ENCODE data around the gene MOB2.

Gene MOB2

GRCh38 chr11:1444321-1444720, 42.3 kb downstream of the MOB2 start:
- no peak for TF ChIP-seq CTCF (IDR thresholded peaks at IDR 0.05)
- H3K4me3 ChIP-seq (ENCODE audit: low read depth, low read length) = no peak overlapping the region
- H3K9ac ChIP-seq = no peak overlapping the region
- H3K9me3 ChIP-seq (ENCODE audit: control insufficient read depth, low read length) = no peaks in the 10 kb centered on the region
- H3K27ac ChIP-seq = no peak overlapping the region
- no peaks in the 10 kb centered on the region for H3K4me1 ChIP-seq
- H3K4me2 ChIP-seq (ENCODE audit: low read length) = no peak overlapping the region
- no peaks in the 10 kb centered on the region for H3K36me3 ChIP-seq (ENCODE audit: control insufficient read depth, insufficient read depth, low read length)
- no peak overlapping the region for H2AFZ ChIP-seq
- H3K27me3 ChIP-seq (ENCODE audit: control insufficient read depth, insufficient read depth, low read length) = no peaks in the 10 kb centered on the region
- H3K79me2 ChIP-seq = no peaks in the 10 kb centered on the region

DNA sequence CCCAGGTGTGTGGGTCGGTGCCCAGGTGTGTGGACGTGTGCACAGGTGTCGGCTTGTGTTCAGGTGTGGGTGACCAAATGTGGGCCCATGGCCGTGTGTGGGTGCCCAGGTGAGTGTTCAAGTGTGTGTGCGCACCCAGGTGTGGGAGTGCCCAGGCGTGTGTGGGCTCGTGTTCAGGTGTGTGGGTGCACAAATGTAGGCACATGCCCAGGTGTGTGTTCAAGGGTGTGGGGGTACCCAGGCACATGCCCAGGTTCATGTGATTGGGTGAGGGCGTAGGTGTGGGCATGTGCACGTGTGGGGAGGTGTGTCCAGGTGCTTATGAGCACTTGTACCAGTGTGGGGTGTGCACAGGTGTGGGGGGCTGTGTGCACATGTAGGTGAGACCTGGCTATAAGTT, 42.8 kb downstream of the MOB2 start:
- Histone ChIP-seq H3K27me3 (ENCODE audit: control insufficient read depth, insufficient read depth, low read length) (no peaks in the 10 kb centered on the region), H3K36me3 (ENCODE audit: control insufficient read depth, insufficient read depth, low read length) (no peaks in the 10 kb centered on the region), H3K79me2 (no peaks in the 10 kb centered on the region), H3K9ac (no peak overlapping the region), H3K9me3 (ENCODE audit: control insufficient read depth, low read length) (no peaks in the 10 kb centered on the region), H3K4me3 (ENCODE audit: low read depth, low read length) (no peak overlapping the region), H3K4me2 (ENCODE audit: low read length) (no peak overlapping the region), H2AFZ (no peak overlapping the region), H3K27ac (no peak overlapping the region), H3K4me1 (peaks cover 2% of the 10 kb centered on the region)
- TF ChIP-seq CTCF (IDR thresholded peaks at IDR 0.05) = no peak

DNA sequence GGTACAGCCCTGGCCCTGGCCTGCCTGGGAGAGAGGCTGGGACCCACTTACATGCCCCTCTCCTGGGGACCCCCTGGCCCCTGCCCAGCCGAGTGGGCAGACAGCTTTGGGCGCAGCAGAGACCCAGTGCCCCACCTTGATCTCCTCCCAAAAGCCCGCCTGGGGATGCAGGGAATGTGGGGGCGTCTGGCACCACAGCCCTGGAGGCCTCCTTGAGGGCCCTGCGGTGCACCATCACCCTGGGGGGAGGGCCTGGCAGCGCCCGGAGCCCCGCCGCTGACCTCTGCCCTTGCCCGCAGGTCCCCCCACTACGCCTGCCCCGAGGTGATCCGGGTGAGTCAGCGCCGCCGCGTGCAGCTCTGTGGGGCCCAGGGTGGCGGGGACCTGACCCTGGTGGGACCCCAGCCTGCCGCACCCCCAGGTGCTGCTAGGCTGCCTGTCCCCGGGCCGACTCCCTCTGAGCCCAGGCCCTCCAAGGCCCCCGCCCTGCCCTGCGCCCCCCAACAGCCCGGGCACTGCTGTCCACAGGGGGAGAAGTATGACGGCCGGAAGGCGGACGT, 43.7 kb downstream of the MOB2 start:
- no peak for TF ChIP-seq CTCF (IDR thresholded peaks at IDR 0.05)
- H2AFZ ChIP-seq = no peak overlapping the region
- H3K36me3 ChIP-seq (ENCODE audit: control insufficient read depth, insufficient read depth, low read length) = no peaks in the 10 kb centered on the region
- no peak overlapping the region for H3K9ac ChIP-seq
- no peaks in the 10 kb centered on the region for H3K79me2 ChIP-seq
- H3K27me3 ChIP-seq (ENCODE audit: control insufficient read depth, insufficient read depth, low read length) = no peaks in the 10 kb centered on the region
- no peak overlapping the region for H3K27ac ChIP-seq
- peaks cover 3% of the 10 kb centered on the region for H3K4me1 ChIP-seq
- no peak overlapping the region for H3K4me2 ChIP-seq (ENCODE audit: low read length)
- no peaks in the 10 kb centered on the region for H3K9me3 ChIP-seq (ENCODE audit: control insufficient read depth, low read length)
- no peak overlapping the region for H3K4me3 ChIP-seq (ENCODE audit: low read depth, low read length)

- H3K9ac ChIP-seq = no peak overlapping the region
- H3K27ac ChIP-seq = no peak overlapping the region
- no peaks in the 10 kb centered on the region for H3K36me3 ChIP-seq (ENCODE audit: control insufficient read depth, insufficient read depth, low read length)
- no peak overlapping the region for H2AFZ ChIP-seq
- H3K79me2 ChIP-seq = no peaks in the 10 kb centered on the region
- H3K9me3 ChIP-seq (ENCODE audit: control insufficient read depth, low read length) = no peaks in the 10 kb centered on the region
- H3K4me1 ChIP-seq = peaks cover 3% of the 10 kb centered on the region
- H3K4me3 ChIP-seq (ENCODE audit: low read depth, low read length) = no peak overlapping the region
- TF ChIP-seq CTCF (IDR thresholded peaks at IDR 0.05) = no peak
- H3K27me3 ChIP-seq (ENCODE audit: control insufficient read depth, insufficient read depth, low read length) = no peaks in the 10 kb centered on the region
- no peak overlapping the region for H3K4me2 ChIP-seq (ENCODE audit: low read length)
These were observed 44.4 kb downstream of the MOB2 start for GRCh38 chr11:1442163-1442562.

- Histone ChIP-seq H3K4me3 (ENCODE audit: low read depth, low read length) (no peak overlapping the region), H2AFZ (no peak overlapping the region), H3K27me3 (ENCODE audit: control insufficient read depth, insufficient read depth, low read length) (no peaks in the 10 kb centered on the region), H3K36me3 (ENCODE audit: control insufficient read depth, insufficient read depth, low read length) (no peaks in the 10 kb centered on the region), H3K27ac (no peak overlapping the region), H3K4me2 (ENCODE audit: low read length) (no peak overlapping the region), H3K9ac (no peak overlapping the region), H3K79me2 (no peaks in the 10 kb centered on the region), H3K4me1 (peaks cover 3% of the 10 kb centered on the region), H3K9me3 (ENCODE audit: control insufficient read depth, low read length) (no peaks in the 10 kb centered on the region)
- TF ChIP-seq CTCF (IDR thresholded peaks at IDR 0.05) = no peak
These were observed 46.1 kb downstream of the MOB2 start for GRCh38 chr11:1440496-1440895.

Data from parathyroid adenoma (tissue), 2 donors.